Activated naive CD8-positive, alpha-beta T cell treated with anti-CD3 and anti-CD28 coated beads, Interleukin-2, amount 50 U/mL, for 24 hours (primary cell): Measurements from ENCODE around the gene VMAC.
A peak's percentile ranks its signal among the peaks of the same experiment; 100 is the strongest.

Experiments used
- ATAC-seq: fragments of 150-1000 bp; cut with Tn5 transposase; one replicate; pipeline ENCODE4 v1.10.0; 2021
- DNase-seq: peaks from one replicate; pipeline ENCODE4 v3.0.0; 2021
- H3K27ac Mint-ChIP-seq: one replicate; pipeline ENCODE4 v1.8.0; 2021; ENCODE audit warnings: mild to moderate bottlenecking, mixed read lengths
- H3K27me3 Mint-ChIP-seq: one replicate; pipeline ENCODE4 v1.8.0; 2021; ENCODE audit warnings: mixed read lengths
- H3K36me3 Mint-ChIP-seq: one replicate; pipeline ENCODE4 v1.8.0; 2021; ENCODE audit warnings: low read depth, mixed read lengths
- H3K4me1 Mint-ChIP-seq: one replicate; pipeline ENCODE4 v1.8.0; 2021; ENCODE audit warnings: mixed read lengths
- H3K4me3 Mint-ChIP-seq: one replicate; pipeline ENCODE4 v1.8.0; 2021; ENCODE audit warnings: mild to moderate bottlenecking, moderate library complexity, mixed read lengths
- H3K9me3 Mint-ChIP-seq: one replicate; pipeline ENCODE4 v1.8.0; 2021; ENCODE audit warnings: mixed read lengths

The VMAC gene

GRCh38 chr19:5955636-5955935 is 50.9 kb downstream of the VMAC start:
- Mint-ChIP-seq H3K4me1 (peaks cover 92% of the 10 kb centered on the region), H3K27me3 (no peaks in the 10 kb centered on the region), H3K27ac (peak overlapping the region; percentile 53), H3K36me3 (peaks cover 25% of the 10 kb centered on the region), H3K4me3 (no peak overlapping the region), H3K9me3 (no peaks in the 10 kb centered on the region)
- ATAC-seq: no peak
- no peak for DNase-seq

GRCh38 chr19:5956323-5956722 is 51.7 kb downstream of the VMAC start:
- no peaks in the 10 kb centered on the region for H3K27me3 Mint-ChIP-seq
- no peaks in the 10 kb centered on the region for H3K9me3 Mint-ChIP-seq
- peaks cover 92% of the 10 kb centered on the region for H3K4me1 Mint-ChIP-seq
- ATAC-seq (no peak), DNase-seq (no peak)
- peaks cover 25% of the 10 kb centered on the region for H3K36me3 Mint-ChIP-seq
- no peak overlapping the region for H3K27ac Mint-ChIP-seq
- H3K4me3 Mint-ChIP-seq: no peak overlapping the region

- DNase-seq (no peak), ATAC-seq (no peak)
- no peak overlapping the region for H3K27ac Mint-ChIP-seq
These were observed 52.1 kb downstream of the VMAC start for GRCh38 chr19:5956728-5957127.

GRCh38 chr19:5957170-5957569 is 52.5 kb downstream of the VMAC start:
- Mint-ChIP-seq H3K9me3 (no peaks in the 10 kb centered on the region), H3K36me3 (peaks cover 22% of the 10 kb centered on the region), H3K4me1 (peaks cover 92% of the 10 kb centered on the region), H3K27ac (no peak overlapping the region), H3K27me3 (no peaks in the 10 kb centered on the region), H3K4me3 (no peak overlapping the region)
- ATAC-seq (no peak), DNase-seq (no peak)

More at GRCh38 chr19:5956728-5957127, 52.1 kb downstream of the VMAC start:
- Mint-ChIP-seq H3K4me1 (peaks cover 92% of the 10 kb centered on the region), H3K4me3 (no peak overlapping the region), H3K9me3 (no peaks in the 10 kb centered on the region), H3K36me3 (peaks cover 22% of the 10 kb centered on the region), H3K27me3 (no peaks in the 10 kb centered on the region)

GRCh38 chr19:5958074-5958850 is 53.6 kb downstream of the VMAC start:
- no peak for DNase-seq
- Mint-ChIP-seq H3K27me3 (no peaks in the 10 kb centered on the region), H3K9me3 (no peaks in the 10 kb centered on the region), H3K4me1 (peaks cover 92% of the 10 kb centered on the region), H3K27ac (peak overlapping the region; percentile 6), H3K36me3 (peaks cover 12% of the 10 kb centered on the region), H3K4me3 (no peak overlapping the region)
- ATAC-seq: no peak

- H3K36me3 Mint-ChIP-seq: peaks cover 10% of the 10 kb centered on the region
- no peaks in the 10 kb centered on the region for H3K9me3 Mint-ChIP-seq
These were observed 54.1 kb downstream of the VMAC start for GRCh38 chr19:5958851-5959122.

GRCh38 chr19:5959260-5960004 is 54.8 kb downstream of the VMAC start:
- no peak overlapping the region for H3K4me3 Mint-ChIP-seq
- no peaks in the 10 kb centered on the region for H3K27me3 Mint-ChIP-seq
- no peak for ATAC-seq
- H3K36me3 Mint-ChIP-seq: peaks cover 8% of the 10 kb centered on the region
- DNase-seq: no peak
- H3K27ac Mint-ChIP-seq: peak overlapping the region; percentile 62
- no peaks in the 10 kb centered on the region for H3K9me3 Mint-ChIP-seq
- H3K4me1 Mint-ChIP-seq: peaks cover 92% of the 10 kb centered on the region

More at GRCh38 chr19:5958851-5959122, 54.1 kb downstream of the VMAC start:
- no peak for ATAC-seq
- no peak overlapping the region for H3K4me3 Mint-ChIP-seq
- no peaks in the 10 kb centered on the region for H3K27me3 Mint-ChIP-seq
- H3K4me1 Mint-ChIP-seq: peaks cover 92% of the 10 kb centered on the region
- peak overlapping the region; percentile 62 for H3K27ac Mint-ChIP-seq
- DNase-seq: no peak
